ENCODE data around the gene MARCHF10. TPM values are rescaled to one million over a fixed set of nuclear protein-coding genes. Genes with fewer than 3 reads are reported as not detected.

MARCHF10 gene
- total and polyA plus RNA-seq, 2 donors (not counting 1 experiment from before 2014, with no cell fraction given), result 0.17 TPM; not detected in 1

- H3K27ac ChIP-seq (ENCODE audit: insufficient read depth, low read length), result peak overlapping the region; percentile 94
- H3K9me3 ChIP-seq (ENCODE audit: control insufficient read depth, insufficient read depth, low read depth, low read length), result no peaks in the 10 kb centered on the region
- no peaks in the 10 kb centered on the region for H3K79me2 ChIP-seq (ENCODE audit: control insufficient read depth, insufficient read depth, low read length)
- H3K36me3 ChIP-seq (ENCODE audit: control insufficient read depth, insufficient read depth, low read length), result no peaks in the 10 kb centered on the region
- peak in 1 of 2 donors; percentile 42 for DNase-seq (ENCODE audit: low read depth in 2 of 2)
- H3K4me3 ChIP-seq (replicated peaks in 1 of 4; ENCODE audit: control extremely low read depth in 1 of 4, insufficient read depth in 1 of 4, low read depth in 3 of 4, low read length in 4 of 4), result no peak overlapping the region
- H3K4me2 ChIP-seq (ENCODE audit: extremely low read depth, insufficient read depth, low read length), result no peak overlapping the region
- no peaks in the 10 kb centered on the region for H3K27me3 ChIP-seq (ENCODE audit: control insufficient read depth, insufficient read depth, low read length)
- no peak overlapping the region for H2AFZ ChIP-seq (ENCODE audit: low read length)
- TF ChIP-seq CTCF (conservative IDR thresholded peaks at IDR 0.05 in 1 of 2, IDR thresholded peaks at IDR 0.05 in 1 of 2; ENCODE audit: low read depth in 1 of 2, low read length in 2 of 2), result no peak
- no peak for TF ChIP-seq EZH2 (IDR thresholded peaks at IDR 0.05; ENCODE audit: low read length, missing control alignments)
- H3K9ac ChIP-seq (ENCODE audit: insufficient read depth, low read length), result no peak overlapping the region
- no peaks in the 10 kb centered on the region for H4K20me1 ChIP-seq (ENCODE audit: control insufficient read depth, extremely low read depth, insufficient read depth, low read length)
- peaks cover 25% of the 10 kb centered on the region for H3K4me1 ChIP-seq (ENCODE audit: control insufficient read depth, extremely low read depth, insufficient read depth, low read length)
These were observed 13.3 kb upstream of the MARCHF10 start for GRCh38 chr17:62821189-62822079.

GRCh38 chr17:62819511-62820221, 11.6 kb upstream of the MARCHF10 start:
- Histone ChIP-seq H3K79me2 (ENCODE audit: control insufficient read depth, insufficient read depth, low read length) (no peaks in the 10 kb centered on the region), H3K4me3 (replicated peaks in 1 of 4; ENCODE audit: control extremely low read depth in 1 of 4, insufficient read depth in 1 of 4, low read depth in 3 of 4, low read length in 4 of 4) (peak overlapping the region; percentile 23 to 51 (median 32)), H3K9me3 (ENCODE audit: control insufficient read depth, insufficient read depth, low read depth, low read length) (no peaks in the 10 kb centered on the region), H4K20me1 (ENCODE audit: control insufficient read depth, extremely low read depth, insufficient read depth, low read length) (no peaks in the 10 kb centered on the region), H3K27me3 (ENCODE audit: control insufficient read depth, insufficient read depth, low read length) (no peaks in the 10 kb centered on the region), H3K36me3 (ENCODE audit: control insufficient read depth, insufficient read depth, low read length) (no peaks in the 10 kb centered on the region), H3K9ac (ENCODE audit: insufficient read depth, low read length) (peak overlapping the region; percentile 54), H3K4me2 (ENCODE audit: extremely low read depth, insufficient read depth, low read length) (peak overlapping the region; percentile 96), H3K27ac (ENCODE audit: insufficient read depth, low read length) (peak overlapping the region; percentile 94), H3K4me1 (ENCODE audit: control insufficient read depth, extremely low read depth, insufficient read depth, low read length) (peaks cover 23% of the 10 kb centered on the region), H2AFZ (ENCODE audit: low read length) (peak overlapping the region; percentile 79)
- TF ChIP-seq CTCF (conservative IDR thresholded peaks at IDR 0.05 in 1 of 2, IDR thresholded peaks at IDR 0.05 in 1 of 2; ENCODE audit: low read depth in 1 of 2, low read length in 2 of 2) (peak in 1 of 2 donors; percentile 3), EZH2 (IDR thresholded peaks at IDR 0.05; ENCODE audit: low read length, missing control alignments) (no peak)
- peak; percentile 98 to 99 for DNase-seq (ENCODE audit: low read depth in 2 of 2)

- Histone ChIP-seq H3K27ac (ENCODE audit: insufficient read depth, low read length) (no peak overlapping the region), H4K20me1 (ENCODE audit: control insufficient read depth, extremely low read depth, insufficient read depth, low read length) (no peaks in the 10 kb centered on the region), H3K27me3 (ENCODE audit: control insufficient read depth, insufficient read depth, low read length) (no peaks in the 10 kb centered on the region), H2AFZ (ENCODE audit: low read length) (no peak overlapping the region), H3K9ac (ENCODE audit: insufficient read depth, low read length) (no peak overlapping the region), H3K9me3 (ENCODE audit: control insufficient read depth, insufficient read depth, low read depth, low read length) (no peaks in the 10 kb centered on the region), H3K4me1 (ENCODE audit: control insufficient read depth, extremely low read depth, insufficient read depth, low read length) (peaks cover 23% of the 10 kb centered on the region), H3K4me2 (ENCODE audit: extremely low read depth, insufficient read depth, low read length) (no peak overlapping the region), H3K36me3 (ENCODE audit: control insufficient read depth, insufficient read depth, low read length) (no peaks in the 10 kb centered on the region), H3K79me2 (ENCODE audit: control insufficient read depth, insufficient read depth, low read length) (no peaks in the 10 kb centered on the region), H3K4me3 (replicated peaks in 1 of 4; ENCODE audit: control extremely low read depth in 1 of 4, insufficient read depth in 1 of 4, low read depth in 3 of 4, low read length in 4 of 4) (no peak overlapping the region)
- no peak for DNase-seq (ENCODE audit: low read depth in 2 of 2)
- no peak for TF ChIP-seq CTCF (conservative IDR thresholded peaks at IDR 0.05 in 1 of 2, IDR thresholded peaks at IDR 0.05 in 1 of 2; ENCODE audit: low read depth in 1 of 2, low read length in 2 of 2)
- no peak for TF ChIP-seq EZH2 (IDR thresholded peaks at IDR 0.05; ENCODE audit: low read length, missing control alignments)
These were observed 10.4 kb upstream of the MARCHF10 start for GRCh38 chr17:62818526-62818925.

Measured in fibroblast of lung (primary cell).